Vagina (tissue), 2 donors: Measurements from ENCODE around the gene SRR. TPM values are rescaled to one million over a fixed set of nuclear protein-coding genes. Genes with fewer than 3 reads are reported as not detected.

ENCODE experiments used
- DNase-seq, 2 donors: peaks; one replicate each; pipeline ENCODE4 v3.0.0-alpha.2; 2017; ENCODE audit errors: extremely low spot score in 2 of 2
- H3K27ac ChIP-seq: fragments of 200-600 bp; sonication (generic); one replicate; pipeline ENCODE4 v1.5.1; 2019
- H3K27me3 ChIP-seq: fragments of 200-600 bp; sonication (generic); one replicate; pipeline ENCODE4 v1.5.1; 2019
- H3K36me3 ChIP-seq, 2 donors: fragments of 200-600 bp; sonication (generic); one replicate each; pipeline ENCODE4 v1.5.1; 2017 to 2019
- H3K4me1 ChIP-seq: fragments of 200-600 bp; sonication (generic); one replicate; pipeline ENCODE4 v1.5.1; 2019
- H3K4me3 ChIP-seq, 2 donors: fragments of 200-600 bp; sonication (generic); 1 replicate in 1 of 2; 2 replicates in 1 of 2; pipeline ENCODE4 v1.5.1; 2016 to 2019
- H3K9me3 ChIP-seq: fragments of 200-600 bp; sonication (generic); one replicate; pipeline ENCODE4 v1.5.1; 2019
- CTCF ChIP-seq, 3 experiments: fragments of 450-650 bp in 2 of 3; fragments of 200-600 bp in 1 of 3; sonication (generic) in 1 of 3; IDR thresholded peaks; one replicate each; pipeline ENCODE4 v1.5.1; 2017 to 2019; ENCODE audit warnings: antibody characterized with exemption in 3 of 3, mild to moderate bottlenecking in 2 of 3, moderate library complexity in 2 of 3
- POLR2A ChIP-seq, 2 donors: fragments of 450-650 bp; IDR thresholded peaks; one replicate each; pipeline ENCODE4 v1.6.1; 2017; ENCODE audit warnings: antibody characterized with exemption in 2 of 2, mild to moderate bottlenecking in 2 of 2, moderate library complexity in 2 of 2
- POLR2AphosphoS5 ChIP-seq, 2 donors: sonication (generic); formaldehyde crosslinking; IDR thresholded peaks; one replicate each; pipeline ENCODE4 v1.9.0; 2017; ENCODE audit warnings: antibody characterized with exemption in 2 of 2, mild to moderate bottlenecking in 2 of 2, low read depth in 1 of 2; ENCODE audit not compliant: insufficient read depth in 1 of 2
- intact Hi-C: fragments of 100-400 bp; cut with DNase I; formaldehyde crosslinking; loops from one replicate; pipeline ENCODE4 v1.15.1; 2023
- total RNA-seq: library from RNA; depleted of rRNA; stranded (reverse); fragments of >200 nt; gene quantifications from one replicate; pipeline ENCODE4 v1.2.3, GENCODE V29; 2016

SRR gene
- total RNA-seq, 1 donor from 2014 or later, result 13.5 TPM

- intact Hi-C loops, result no loop called here
- DNase-seq, result no peak
- Histone ChIP-seq H3K36me3 (peaks cover 3 to 56% of the 10 kb centered on the region in 2 donors), H3K4me1 (no peaks in the 10 kb centered on the region), H3K27ac (no peak overlapping the region), H3K4me3 (no peak overlapping the region), H3K27me3 (no peaks in the 10 kb centered on the region), H3K9me3 (no peaks in the 10 kb centered on the region)
- TF ChIP-seq POLR2AphosphoS5 (IDR thresholded peaks at IDR 0.05; ENCODE audit: insufficient read depth in 1 of 2, low read depth in 1 of 2) (no peak), POLR2A (IDR thresholded peaks at IDR 0.05) (no peak), CTCF (IDR thresholded peaks at IDR 0.05) (no peak)
Observed at GRCh38 chr17:2321399-2321798, 17.6 kb downstream of the SRR start.

- H3K27me3 ChIP-seq, result no peaks in the 10 kb centered on the region
- H3K4me3 ChIP-seq, result no peak overlapping the region
- no peaks in the 10 kb centered on the region for H3K9me3 ChIP-seq
- no peak for TF ChIP-seq CTCF (IDR thresholded peaks at IDR 0.05)
- TF ChIP-seq POLR2A (IDR thresholded peaks at IDR 0.05), result no peak
- TF ChIP-seq POLR2AphosphoS5 (IDR thresholded peaks at IDR 0.05; ENCODE audit: insufficient read depth in 1 of 2, low read depth in 1 of 2), result no peak
- peaks cover 3 to 76% of the 10 kb centered on the region in 2 donors for H3K36me3 ChIP-seq
- no peak for DNase-seq
- H3K4me1 ChIP-seq, result no peaks in the 10 kb centered on the region
- intact Hi-C loops, result no loop called here
- H3K27ac ChIP-seq, result no peak overlapping the region
Observed at GRCh38 chr17:2323629-2324314, 20.0 kb downstream of the SRR start.

- Histone ChIP-seq H3K36me3 (peaks cover 0 to 85% of the 10 kb centered on the region in 2 donors), H3K4me3 (no peak overlapping the region), H3K27ac (no peak overlapping the region), H3K9me3 (no peaks in the 10 kb centered on the region), H3K27me3 (no peaks in the 10 kb centered on the region), H3K4me1 (peaks cover 22% of the 10 kb centered on the region)
- TF ChIP-seq POLR2AphosphoS5 (IDR thresholded peaks at IDR 0.05; ENCODE audit: insufficient read depth in 1 of 2, low read depth in 1 of 2) (no peak), POLR2A (IDR thresholded peaks at IDR 0.05) (no peak), CTCF (IDR thresholded peaks at IDR 0.05) (no peak)
- intact Hi-C loops, result no loop called here
- DNase-seq, result no peak
Observed at GRCh38 chr17:2331303-2331702, 27.6 kb downstream of the SRR start.

- H3K36me3 ChIP-seq, result peaks cover 0 to 44% of the 10 kb centered on the region in 2 donors
- intact Hi-C loops, result no loop called here
- H3K27me3 ChIP-seq, result no peaks in the 10 kb centered on the region
- peak overlapping the region; percentile 94 for H3K27ac ChIP-seq
- DNase-seq, result no peak
- TF ChIP-seq CTCF (IDR thresholded peaks at IDR 0.05) (no peak), POLR2A (IDR thresholded peaks at IDR 0.05) (no peak), POLR2AphosphoS5 (IDR thresholded peaks at IDR 0.05; ENCODE audit: insufficient read depth in 1 of 2, low read depth in 1 of 2) (no peak)
- H3K9me3 ChIP-seq, result no peaks in the 10 kb centered on the region
- peaks cover 28% of the 10 kb centered on the region for H3K4me1 ChIP-seq
- peak overlapping the region; percentile 73 to 76 for H3K4me3 ChIP-seq
Observed at GRCh38 chr17:2335726-2336214, 32.0 kb downstream of the SRR start.

GRCh38 chr17:2336215-2336851, 32.6 kb downstream of the SRR start, which contains the start of gene TSR1:
TSR1 (minus strand) TSS chr17:2336457; CDS start chr17:2336427, 30 bp downstream.
- Histone ChIP-seq H3K9me3 (no peaks in the 10 kb centered on the region), H3K4me3 (peak within 1 kb of the TSS; percentile 73 to 76), H3K27ac (peak within 1 kb of the TSS; percentile 94), H3K36me3 (peaks cover 0 to 38% of the 10 kb centered on the region in 2 donors), H3K4me1 (peaks cover 28% of the 10 kb centered on the region), H3K27me3 (no peaks in the 10 kb centered on the region)
- peak in 1 of 2 donors; percentile 96 for DNase-seq
- intact Hi-C loops, result no loop called here
- peak in 1 of 2 donors; percentile 71 for TF ChIP-seq POLR2A (IDR thresholded peaks at IDR 0.05)
- peak; percentile 89 to 97 for TF ChIP-seq POLR2AphosphoS5 (IDR thresholded peaks at IDR 0.05; ENCODE audit: insufficient read depth in 1 of 2, low read depth in 1 of 2)
- TF ChIP-seq CTCF (IDR thresholded peaks at IDR 0.05), result peak in 1 of 3 experiments; percentile 29
